HepG2 (cell line): ENCODE measurements around the gene ZNF526. TPM values are rescaled to one million over a fixed set of nuclear protein-coding genes. Genes with fewer than 3 reads are reported as not detected.

Experiments used
- AGO1 ChIP-seq: fragments of 200-400 bp; formaldehyde crosslinking; IDR thresholded peaks from 2 replicates; pipeline ENCODE4 v1.6.1; 2017; ENCODE audit warnings: mild to moderate bottlenecking, low read depth, low read length, moderate library complexity; ENCODE audit not compliant: poor library complexity, severe bottlenecking
- AGO2 ChIP-seq: fragments of 200-400 bp; formaldehyde crosslinking; optimal IDR thresholded peaks from 2 replicates; pipeline ENCODE3; 2017; ENCODE audit warnings: mild to moderate bottlenecking, low read depth, low read length, moderate library complexity
- AHDC1 ChIP-seq: sonication (generic); formaldehyde crosslinking; IDR thresholded peaks from 2 replicates; pipeline ENCODE4 v1.5.1; 2020; ENCODE audit warnings: mild to moderate bottlenecking, missing genetic modification reagents, borderline replicate concordance
- AKAP8 ChIP-seq: sonication (generic); formaldehyde crosslinking; IDR thresholded peaks from 2 replicates; pipeline ENCODE4 v1.5.1; 2020; ENCODE audit warnings: mild to moderate bottlenecking, missing genetic modification reagents
- FOXA3 ChIP-seq: IDR thresholded peaks from 2 replicates; pipeline ENCODE4 v1.6.1; 2016; ENCODE audit warnings: missing genetic modification reagents, missing compliant biosample characterization
- HDAC6 ChIP-seq: fragments of 200-600 bp; sonication (generic); IDR thresholded peaks from 2 replicates; pipeline ENCODE4 v1.7.0; 2017; ENCODE audit warnings: mild to moderate bottlenecking, antibody characterized with exemption, low read length, low read depth
- HHEX ChIP-seq: IDR thresholded peaks from 2 replicates; pipeline ENCODE4 v1.6.1; 2016; ENCODE audit warnings: control low read depth
- HNRNPK ChIP-seq: fragments of 200-400 bp; formaldehyde crosslinking; IDR thresholded peaks from 2 replicates; pipeline ENCODE4 v1.6.1; 2018; ENCODE audit warnings: low read length, low read depth, moderate library complexity, mild to moderate bottlenecking; ENCODE audit not compliant: poor library complexity, severe bottlenecking
- TBP ChIP-seq: sonication (generic); formaldehyde crosslinking; IDR thresholded peaks from 2 replicates; pipeline ENCODE4 v1.5.0; 2020; ENCODE audit warnings: missing genetic modification reagents
- TCF12 ChIP-seq, 2 experiments: fragments of 450-650 bp in 1 of 2; sonication (generic) in 1 of 2; formaldehyde crosslinking in 1 of 2; IDR thresholded peaks; 2 replicates each; pipeline versions ENCODE4 v1.6.1 to v1.8.0; 2017 to 2022; ENCODE audit warnings: antibody characterized with exemption in 1 of 2, mild to moderate bottlenecking in 1 of 2, missing genetic modification reagents in 1 of 2, moderate library complexity in 1 of 2
- THAP9 ChIP-seq: sonication (generic); formaldehyde crosslinking; IDR thresholded peaks from 2 replicates; pipeline ENCODE4; 2020; ENCODE audit warnings: missing genetic modification reagents, mild to moderate bottlenecking, borderline replicate concordance
- ZBTB26 ChIP-seq: IDR thresholded peaks from 2 replicates; pipeline ENCODE4 v1.6.1; 2016; ENCODE audit warnings: missing compliant biosample characterization, missing genetic modification reagents, borderline replicate concordance
- ZC3H4 ChIP-seq: sonication (generic); formaldehyde crosslinking; IDR thresholded peaks from 2 replicates; pipeline ENCODE4 v1.4.0; 2020; ENCODE audit warnings: missing genetic modification reagents, borderline replicate concordance
- ZNF546 ChIP-seq: sonication (generic); formaldehyde crosslinking; conservative IDR thresholded peaks from 2 replicates; pipeline ENCODE4 v1.8.1; 2023; ENCODE audit warnings: mild to moderate bottlenecking, missing genetic modification reagents
- ZNF691 ChIP-seq: sonication (generic); formaldehyde crosslinking; IDR thresholded peaks from 2 replicates; pipeline ENCODE4 v1.4.0; 2020; ENCODE audit warnings: missing genetic modification reagents, low read depth, mild to moderate bottlenecking, borderline replicate concordance
- ZSCAN29 ChIP-seq: sonication (generic); formaldehyde crosslinking; conservative IDR thresholded peaks from 2 replicates; pipeline ENCODE4 v1.4.0; 2020; ENCODE audit warnings: mild to moderate bottlenecking, missing genetic modification reagents
- polyA plus RNA-seq, 8 experiments: library from polyadenylated mRNA; depleted of rRNA in 3 of 8; stranded (reverse) in 7 of 8; unstranded in 1 of 8; fragments of >200 nt; fragmentation: Illumina TruSeq in 4 of 8; extraction: Trizol in 4 of 8; gene quantifications; 2 replicates each; pipeline versions ENCODE4 v1.2.1 to v1.2.3, GENCODE V29; 2011 to 2016; ENCODE audit warnings: low read depth in 4 of 8, missing spikeins in 1 of 8, mixed read lengths in 1 of 8; ENCODE audit not compliant: insufficient read depth in 1 of 8
- total RNA-seq, 5 experiments: library from RNA; depleted of rRNA; stranded (reverse); fragments of >200 nt; fragmentation: Illumina TruSeq; extraction: Trizol; gene quantifications; 2 replicates each; pipeline ENCODE4 v1.2.3, GENCODE V29; 2016; ENCODE audit warnings: low read depth in 1 of 5

The ZNF526 gene
- total and polyA plus RNA-seq, 2 of the 13 experiments (the other 11 are each of a cell fraction or from before 2014, with no cell fraction given): 3.3 to 8.4 TPM

GRCh38 chr19:42246922-42247639 is 27.0 kb downstream of the ZNF526 start (continued):
- TF ChIP-seq AHDC1 (CRISPR knock-in tag): no peak
- TF ChIP-seq THAP9: no peak
- TF ChIP-seq HNRNPK: no peak
- TF ChIP-seq ZSCAN29 (CRISPR knock-in tag): no peak
- no peak for TF ChIP-seq ZNF546
- TF ChIP-seq FOXA3: no peak
- TF ChIP-seq ZBTB26: no peak
- peak; percentile 92 for TF ChIP-seq AGO1
- TF ChIP-seq ZC3H4: 0 out of 2 replicates have a peak, but pooled peaks have one; percentile 26
- no peak for TF ChIP-seq TCF12 (IDR thresholded peaks at IDR 0.05)
- no peak for TF ChIP-seq TCF12 (CRISPR knock-in tag; IDR thresholded peaks at IDR 0.05)
- TF ChIP-seq TBP: no peak
- TF ChIP-seq HHEX (CRISPR knock-in tag): no peak
- peak; percentile 45; the same call in 1 of the 2 replicates for TF ChIP-seq AKAP8 (CRISPR knock-in tag)
- TF ChIP-seq HDAC6: no peak
- TF ChIP-seq AGO2: peak; percentile 76
- no peak for TF ChIP-seq ZNF691
